ENCODE data around the gene OR5J2.
"Not testable (repeated sequence)": the region's sequence is repeated elsewhere in the genome, so short reads cannot be mapped to it uniquely, and the experiment has no call there.

The OR5J2 gene

GRCh38 chr11:56176318-56176717, at the start of gene OR5J2:
Gene OR5J2 (plus strand): TSS chr11:56176618. CDS start chr11:56176618, 0 bp downstream.
- DNase-seq (ENCODE audit: low read depth): no peak
- in situ Hi-C loops (cut with HindIII; ENCODE audit: low sequenced_read_pairs): no loop called here
- no peak within 1 kb of the TSS for H3K4me3 ChIP-seq (ENCODE audit: low read depth, low read length)
- no peak for TF ChIP-seq CTCF (IDR thresholded peaks at IDR 0.05; ENCODE audit: low read depth, low read length, missing control alignments)

DNA sequence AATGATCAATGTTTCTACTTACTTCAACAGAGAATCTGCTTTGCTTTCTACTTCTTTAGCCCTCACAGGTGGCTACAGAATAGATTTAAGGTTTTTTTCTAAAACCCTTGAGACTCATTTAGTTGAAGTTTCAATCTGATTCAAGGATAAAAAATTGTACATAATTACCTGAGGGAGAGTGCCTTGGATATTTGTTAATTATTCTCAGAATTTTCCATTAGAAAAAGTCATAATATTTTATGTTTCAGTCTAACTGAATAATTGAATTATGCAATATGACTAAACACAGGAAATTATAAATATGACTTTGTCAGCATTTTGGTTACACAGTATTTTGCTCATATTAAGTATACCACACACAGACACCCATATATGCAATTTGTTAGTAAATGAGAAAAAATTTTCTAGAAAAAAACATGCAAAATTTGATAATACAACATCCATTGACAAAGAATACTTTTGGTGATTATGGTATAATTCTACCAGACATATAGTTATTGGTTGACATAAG, 36.2 kb upstream of the OR5J2 start, which contains the start of gene OR8J3:
Gene OR8J3 (minus strand): TSS at position 51 of the 511 bp plus-strand sequence. CDS start 2,483 bp downstream, outside the sequence.
- no peak within 1 kb of the TSS for H3K4me3 ChIP-seq (ENCODE audit: low read depth, low read length)
- in situ Hi-C loops (cut with HindIII; ENCODE audit: low sequenced_read_pairs): no loop called here
- TF ChIP-seq CTCF (IDR thresholded peaks at IDR 0.05; ENCODE audit: low read depth, low read length, missing control alignments): no peak
- no peak for DNase-seq (ENCODE audit: low read depth)

DNA sequence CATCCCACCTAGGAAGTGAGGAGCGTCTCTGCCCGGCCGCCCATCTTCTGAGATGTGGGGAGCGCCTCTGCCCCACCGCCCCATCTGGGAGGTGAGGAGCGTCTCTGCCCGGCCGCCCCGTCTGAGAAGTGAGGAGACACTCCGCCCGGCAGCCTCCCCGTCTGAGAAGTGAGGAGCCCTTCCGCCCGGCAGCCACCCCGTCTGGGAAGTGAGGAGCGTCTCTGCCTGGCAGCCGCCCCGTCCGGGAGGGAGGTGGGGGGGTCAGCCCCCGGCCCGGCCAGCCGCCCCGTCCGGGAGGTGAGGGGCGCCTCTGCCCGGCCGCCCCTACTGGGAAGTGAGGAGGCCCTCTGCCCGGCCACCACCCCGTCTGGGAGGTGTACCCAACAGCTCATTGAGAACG, 32.7 kb upstream of the OR5J2 start:
- DNase-seq (ENCODE audit: low read depth); in situ Hi-C loops (cut with HindIII; ENCODE audit: low sequenced_read_pairs); H3K4me3 ChIP-seq (ENCODE audit: low read depth, low read length): not testable (repeated sequence)

GRCh38 chr11:56151376-56151775, 25.0 kb upstream of the OR5J2 start:
- no peak overlapping the region for H3K4me3 ChIP-seq (ENCODE audit: low read depth, low read length)

DNA sequence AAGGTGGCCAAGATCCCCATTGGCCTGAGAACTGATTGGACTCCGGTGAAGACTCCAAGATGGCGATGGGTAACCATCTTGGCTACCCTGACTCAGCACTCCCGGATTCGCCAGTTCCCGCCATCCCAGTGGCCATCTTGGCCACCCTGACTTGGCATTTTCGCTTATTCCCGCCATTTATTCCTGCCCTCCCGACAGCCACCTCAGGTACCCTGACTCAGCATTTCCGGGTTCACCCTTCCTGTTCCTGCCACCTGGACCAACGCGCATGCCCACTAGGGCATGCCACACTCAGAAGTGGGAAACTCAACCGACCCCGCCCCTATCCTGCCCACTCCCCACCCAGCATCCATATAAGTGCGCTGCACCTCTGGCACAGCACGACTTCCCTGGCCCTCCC, 24.1 kb upstream of the OR5J2 start:
- no peak for TF ChIP-seq CTCF (IDR thresholded peaks at IDR 0.05; ENCODE audit: low read depth, low read length, missing control alignments)
- no peak for DNase-seq (ENCODE audit: low read depth)

More at GRCh38 chr11:56151376-56151775, 25.0 kb upstream of the OR5J2 start:
- no peak for TF ChIP-seq CTCF (IDR thresholded peaks at IDR 0.05; ENCODE audit: low read depth, low read length, missing control alignments)
- no peak for DNase-seq (ENCODE audit: low read depth)
- in situ Hi-C loops (cut with HindIII; ENCODE audit: low sequenced_read_pairs): no loop called here

GRCh38 chr11:56160217-56160616, 16.2 kb upstream of the OR5J2 start, which contains the start of gene OR8K5:
Gene OR8K5 (minus strand): TSS chr11:56160317. CDS start chr11:56160317, 0 bp downstream.
- in situ Hi-C loops (cut with HindIII; ENCODE audit: low sequenced_read_pairs): no loop called here
- no peak for TF ChIP-seq CTCF (IDR thresholded peaks at IDR 0.05; ENCODE audit: low read depth, low read length, missing control alignments)
- DNase-seq (ENCODE audit: low read depth): no peak

More for the DNA sequence above, 24.1 kb upstream of the OR5J2 start:
- no peak overlapping the region for H3K4me3 ChIP-seq (ENCODE audit: low read depth, low read length)
- in situ Hi-C loops (cut with HindIII; ENCODE audit: low sequenced_read_pairs): no loop called here

DNA sequence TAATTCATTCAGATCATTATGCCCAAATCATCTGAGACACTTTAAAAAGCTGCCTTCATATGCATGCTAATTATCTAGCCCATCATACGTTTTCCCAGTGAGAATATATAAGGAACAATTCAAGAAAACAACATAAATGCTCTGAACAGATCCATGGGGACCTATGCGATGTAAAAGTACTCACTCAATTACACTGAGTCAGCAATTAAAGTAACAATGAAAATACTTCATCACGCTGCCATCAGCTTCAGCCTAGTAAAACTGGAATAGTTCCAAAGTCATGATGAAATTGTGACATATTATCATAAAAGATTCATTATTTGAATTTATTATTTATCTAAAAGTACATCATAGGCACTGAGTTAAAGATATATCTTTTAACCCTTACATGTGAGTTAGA, 12.6 kb upstream of the OR5J2 start:
- no peak for DNase-seq (ENCODE audit: low read depth)
- no peak overlapping the region for H3K4me3 ChIP-seq (ENCODE audit: low read depth, low read length)
- in situ Hi-C loops (cut with HindIII; ENCODE audit: low sequenced_read_pairs): no loop called here
- no peak for TF ChIP-seq CTCF (IDR thresholded peaks at IDR 0.05; ENCODE audit: low read depth, low read length, missing control alignments)

More at GRCh38 chr11:56160217-56160616, 16.2 kb upstream of the OR5J2 start, which contains the start of gene OR8K5:
- no peak within 1 kb of the TSS for H3K4me3 ChIP-seq (ENCODE audit: low read depth, low read length)

All from astrocyte of the cerebellum (primary cell).